Hematopoietic multipotent progenitor cell treated with erythropoietin and hydrocortisone succinate and interleukin-3 and kit ligand, for 15 days (in vitro differentiated cells): ENCODE results near the gene DIP2B.

ENCODE experiments used
- DNase-seq: peaks from one replicate; pipeline ENCODE4 v3.0.0-alpha.2; 2015; ENCODE audit warnings: low spot score

The DIP2B gene

DNA sequence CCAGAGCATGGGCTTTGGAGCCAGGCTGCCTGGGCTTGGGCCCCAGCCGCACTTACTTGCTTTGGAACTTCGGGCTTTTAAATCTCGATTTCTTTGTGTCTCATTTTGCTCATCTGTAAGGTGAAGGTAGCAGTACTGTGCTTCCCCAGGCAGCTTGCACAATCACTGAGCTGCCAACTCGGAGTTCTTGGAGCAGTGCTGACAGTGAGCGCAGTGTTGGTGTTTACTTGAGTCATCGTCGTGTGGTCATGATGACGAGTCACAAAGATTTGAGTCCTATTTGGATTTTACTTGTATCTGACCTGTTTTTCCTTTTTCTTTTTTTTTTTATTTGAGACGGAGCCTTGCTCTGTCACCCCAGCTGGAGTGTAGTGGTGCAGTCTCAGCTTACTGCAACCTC is 227.8 kb downstream of the DIP2B start:
- DNase-seq: no peak

DNA sequence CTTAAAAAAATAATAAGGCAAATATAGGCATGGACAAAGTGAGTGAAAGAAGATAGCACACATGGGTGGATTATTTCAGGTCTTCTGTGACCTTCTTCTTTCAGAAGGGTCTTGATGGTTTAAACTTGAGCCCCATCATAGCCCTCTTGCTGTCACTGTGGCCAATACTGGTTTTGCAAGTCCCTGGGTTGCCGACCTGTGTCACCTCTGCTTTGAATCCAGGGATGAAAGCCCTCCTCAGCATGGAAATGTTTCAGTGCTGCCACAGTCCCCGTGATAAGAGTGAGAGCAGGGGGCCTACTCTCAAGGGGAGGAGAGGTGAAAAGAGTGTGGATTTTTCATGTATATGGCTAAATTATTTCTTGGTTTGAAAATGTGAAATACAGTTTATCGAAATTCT is 228.9 kb downstream of the DIP2B start:
- DNase-seq: no peak

DNA sequence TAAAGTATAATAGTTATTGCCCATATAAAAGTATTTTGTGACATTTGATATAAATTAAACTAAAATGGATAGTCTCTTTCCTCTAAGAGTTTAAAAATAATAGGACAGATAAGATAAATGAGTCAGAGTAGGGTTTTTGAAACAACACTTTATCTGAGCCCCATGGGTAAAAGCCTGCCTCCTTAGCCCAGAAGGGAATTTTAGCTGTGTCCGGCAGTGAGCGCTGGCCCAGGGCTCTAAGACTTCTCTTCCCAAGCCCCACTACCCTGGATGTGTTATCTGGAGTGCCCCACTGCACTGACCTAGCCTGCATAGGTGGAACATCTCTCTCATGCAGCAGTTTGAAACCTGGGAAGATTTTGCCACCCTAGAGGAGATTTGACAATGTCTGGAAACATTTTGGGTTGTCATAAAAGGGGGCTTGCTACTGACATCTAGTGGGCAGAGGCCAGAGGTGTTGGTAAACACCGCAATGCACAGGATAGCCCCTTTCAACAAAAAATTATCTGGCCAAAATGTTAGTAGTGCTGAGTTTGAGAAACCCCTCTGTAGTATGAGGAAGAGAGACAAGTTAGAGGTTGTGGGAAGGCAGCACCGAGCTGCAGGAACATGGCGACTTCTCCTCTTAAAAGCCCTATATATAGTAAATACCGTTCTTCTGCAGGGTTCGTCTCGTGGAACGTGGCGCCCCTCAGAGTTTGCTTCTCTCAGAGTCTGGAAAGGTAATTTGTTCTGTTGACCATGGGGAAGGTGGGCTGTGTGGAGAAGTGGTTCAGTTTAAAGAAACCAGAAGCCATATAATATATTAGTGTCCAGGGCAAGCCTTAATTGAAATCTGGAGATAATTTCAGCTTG is 229.9 kb downstream of the DIP2B start:
- peak; percentile 45 for DNase-seq

- DNase-seq: no peak
Measured at GRCh38 chr12:50739611-50740010, 234.8 kb downstream of the DIP2B start.

GRCh38 chr12:50740307-50740706 is 235.5 kb downstream of the DIP2B start:
- DNase-seq: no peak

DNA sequence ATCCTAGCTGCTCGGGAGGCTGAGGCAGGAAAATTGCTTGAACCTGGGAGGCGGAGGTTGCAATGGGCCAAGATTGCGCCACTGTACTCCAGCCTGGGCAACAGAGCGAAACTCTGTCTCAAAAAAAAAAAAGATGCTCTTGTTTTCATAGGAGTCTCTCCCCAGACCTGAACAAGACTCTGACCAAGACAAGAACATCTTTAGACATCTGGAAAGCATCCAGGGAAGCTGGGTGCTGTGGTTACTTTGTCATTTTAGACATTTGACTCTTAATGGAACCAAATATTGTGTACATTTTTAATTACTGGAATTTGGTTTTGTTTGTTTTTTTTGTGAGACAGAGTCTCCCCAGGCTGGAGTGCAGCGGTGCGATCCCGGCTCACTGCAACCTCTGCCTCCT is 238.0 kb downstream of the DIP2B start:
- DNase-seq: no peak

- no peak for DNase-seq
Measured at GRCh38 chr12:50745861-50746260, 241.1 kb downstream of the DIP2B start.

GRCh38 chr12:50746431-50746830 is 241.6 kb downstream of the DIP2B start:
- DNase-seq: no peak

GRCh38 chr12:50747817-50748216 is 243.0 kb downstream of the DIP2B start:
- DNase-seq: no peak

- DNase-seq: no peak
Measured at GRCh38 chr12:50749459-50749882, 244.7 kb downstream of the DIP2B start.

DNA sequence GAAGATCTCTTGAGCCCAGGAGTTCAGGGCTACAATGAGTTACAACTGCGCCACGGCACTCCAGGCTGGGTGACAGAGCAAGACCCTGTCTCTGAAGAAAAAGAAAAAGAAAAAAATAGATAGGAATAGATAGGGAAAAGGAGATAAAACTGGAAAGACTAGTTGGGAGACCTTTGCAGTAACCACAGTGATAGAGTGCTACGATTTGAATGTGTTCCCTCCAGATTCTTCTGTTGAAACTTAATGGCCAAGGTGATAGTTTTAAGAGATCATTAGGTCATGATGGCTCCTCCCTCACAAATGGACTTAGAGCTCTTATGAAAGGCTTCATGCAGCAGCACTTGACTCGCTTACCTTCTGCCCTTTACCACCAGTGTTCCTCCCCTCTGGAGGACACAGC is 245.6 kb downstream of the DIP2B start:
- no peak for DNase-seq

DNA sequence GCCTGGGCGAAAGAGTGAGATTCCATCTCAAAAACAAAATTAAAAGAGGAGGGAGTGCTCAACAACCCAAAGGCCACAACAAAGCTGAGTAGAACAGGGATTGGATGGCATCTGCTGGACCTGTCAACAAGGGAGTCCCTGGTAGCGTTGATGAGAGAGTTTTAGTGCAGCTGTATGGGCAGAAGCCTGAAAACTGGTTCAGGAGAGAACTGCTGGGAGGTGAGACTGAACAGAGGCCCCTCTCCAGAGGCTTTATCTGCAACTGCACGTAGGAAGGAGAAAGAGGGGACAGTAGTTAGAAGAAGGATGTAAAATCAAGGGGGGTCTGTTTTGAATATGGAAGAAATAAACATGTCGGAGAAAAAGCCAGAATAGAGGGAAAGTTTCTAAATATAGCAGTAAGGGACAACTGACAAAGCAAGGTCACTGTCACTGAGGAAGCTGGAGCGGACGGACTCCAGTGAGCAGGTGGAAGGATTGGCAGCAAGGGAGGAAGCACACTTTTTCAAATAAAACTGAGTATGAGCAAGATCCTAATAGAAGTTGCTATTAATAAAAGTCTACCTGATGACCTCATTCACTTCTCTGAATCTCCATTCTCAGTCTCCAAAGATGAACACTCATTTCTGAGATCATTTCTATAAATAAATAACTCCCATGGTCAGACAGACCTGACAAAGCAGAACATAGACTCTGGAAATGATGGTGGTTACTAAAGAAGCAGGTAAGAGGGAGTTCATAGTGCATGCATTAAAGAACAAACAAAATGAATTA is 247.3 kb downstream of the DIP2B start:
- no peak for DNase-seq

DNA sequence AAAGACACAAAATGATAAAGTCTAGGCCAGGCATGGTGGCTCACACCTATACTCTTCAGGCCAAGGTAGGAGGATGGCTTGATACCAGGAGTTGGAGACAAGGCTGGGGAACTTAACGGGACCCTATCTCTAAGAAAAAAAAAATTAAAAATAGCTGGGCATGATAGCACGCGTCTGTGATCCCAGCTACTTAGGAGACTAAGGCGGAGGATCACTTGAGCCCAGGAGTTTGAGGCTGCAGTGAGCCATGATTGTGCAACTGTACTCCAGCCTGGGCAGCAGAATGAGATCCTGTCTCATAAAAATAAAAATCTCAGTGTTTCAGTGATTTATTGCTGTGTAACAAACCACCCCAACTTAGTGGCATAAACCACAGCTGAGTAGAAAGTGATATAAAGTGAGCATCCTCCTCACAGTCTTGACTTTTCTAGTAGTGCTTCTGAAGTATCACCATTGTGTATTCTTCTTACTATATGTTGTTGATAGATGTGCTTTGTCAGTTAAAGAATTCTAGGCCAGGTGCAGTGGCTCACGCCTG is 248.5 kb downstream of the DIP2B start:
- DNase-seq: no peak

- DNase-seq: peak; percentile 87
Measured at GRCh38 chr12:50763639-50764285, 259.0 kb downstream of the DIP2B start, which contains the start of gene ATF1. ATF1 (plus strand) TSS chr12:50764101; CDS start chr12:50780146, 16,045 bp downstream.

GRCh38 chr12:50764286-50765094 is 259.7 kb downstream of the DIP2B start:
- peak; percentile 44 for DNase-seq

GRCh38 chr12:50765095-50765911 is 260.5 kb downstream of the DIP2B start:
- peak; percentile 81 for DNase-seq

DNA sequence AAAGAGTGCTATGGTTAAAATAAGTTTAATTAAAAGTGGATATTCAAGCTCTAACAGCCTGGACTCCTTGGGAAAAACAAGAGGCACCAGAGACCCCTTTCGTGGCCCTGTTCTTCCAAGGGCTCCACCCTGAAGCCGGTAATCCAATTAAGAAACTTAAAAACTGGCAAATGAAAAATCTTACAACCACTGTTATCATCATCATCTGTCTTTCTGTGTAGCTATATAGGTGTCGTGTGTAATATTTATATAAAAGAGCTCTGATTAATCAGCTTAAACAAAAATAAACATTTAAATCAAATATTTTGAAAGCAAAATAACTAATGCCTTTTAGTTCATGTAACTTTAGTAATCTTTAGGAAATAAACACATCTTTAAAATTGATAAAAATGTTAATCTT is 263.6 kb downstream of the DIP2B start:
- DNase-seq: no peak

DNA sequence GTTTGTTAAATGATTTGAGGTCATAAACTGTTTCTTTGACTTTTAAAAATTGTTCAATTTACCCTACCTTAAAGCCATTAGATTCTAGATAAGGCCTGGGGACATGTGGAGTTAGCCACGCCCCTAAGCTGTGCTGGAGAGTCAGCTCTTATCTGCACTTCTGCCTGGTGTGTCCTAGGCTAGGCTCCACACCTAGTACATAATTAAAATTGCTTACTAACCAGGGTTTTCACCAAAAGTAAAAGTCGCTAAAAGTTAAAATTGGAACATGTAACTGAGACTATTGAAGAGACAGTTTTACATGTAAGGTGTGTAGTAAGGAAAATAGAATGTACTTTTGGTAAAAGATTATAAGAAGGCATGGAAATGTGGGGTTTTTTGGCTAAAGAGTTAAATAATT is 264.0 kb downstream of the DIP2B start:
- peak; percentile 81 for DNase-seq

GRCh38 chr12:50771409-50771808 is 266.6 kb downstream of the DIP2B start:
- DNase-seq: no peak

- no peak for DNase-seq
Measured at GRCh38 chr12:50772470-50772869, 267.7 kb downstream of the DIP2B start.

DNA sequence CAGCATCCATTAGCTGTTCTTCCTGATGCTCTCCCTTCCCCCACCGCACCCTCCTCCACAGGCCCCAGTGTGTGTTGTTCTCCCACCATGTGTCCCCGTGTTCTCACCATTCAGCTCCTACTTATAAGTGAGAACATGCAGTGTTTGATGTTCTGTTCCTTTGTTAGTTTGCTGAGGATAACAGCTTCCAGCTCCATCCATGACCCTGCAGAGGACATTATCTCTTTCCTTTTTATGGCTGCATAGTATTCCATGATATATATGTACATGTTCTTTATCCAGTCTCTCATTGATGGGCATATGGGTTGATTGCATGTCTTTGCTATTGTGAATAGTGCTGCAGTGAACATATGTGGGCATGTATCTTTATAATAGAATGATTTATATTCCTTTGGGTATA is 268.1 kb downstream of the DIP2B start:
- DNase-seq: no peak
